GM19395 (cell line): ENCODE data around the gene AKAP5.
"Not testable (repeated sequence)": the region's sequence is repeated elsewhere in the genome, so short reads cannot be mapped to it uniquely, and the experiment has no call there.

ENCODE experiments used
- ATAC-seq: cut with Tn5 transposase; IDR thresholded peaks from one replicate; pipeline ENCODE4 v1.9.1; 2021; ENCODE audit warnings: mild to moderate bottlenecking, moderate library complexity; ENCODE audit not compliant: unreplicated experiment

The AKAP5 gene

DNA sequence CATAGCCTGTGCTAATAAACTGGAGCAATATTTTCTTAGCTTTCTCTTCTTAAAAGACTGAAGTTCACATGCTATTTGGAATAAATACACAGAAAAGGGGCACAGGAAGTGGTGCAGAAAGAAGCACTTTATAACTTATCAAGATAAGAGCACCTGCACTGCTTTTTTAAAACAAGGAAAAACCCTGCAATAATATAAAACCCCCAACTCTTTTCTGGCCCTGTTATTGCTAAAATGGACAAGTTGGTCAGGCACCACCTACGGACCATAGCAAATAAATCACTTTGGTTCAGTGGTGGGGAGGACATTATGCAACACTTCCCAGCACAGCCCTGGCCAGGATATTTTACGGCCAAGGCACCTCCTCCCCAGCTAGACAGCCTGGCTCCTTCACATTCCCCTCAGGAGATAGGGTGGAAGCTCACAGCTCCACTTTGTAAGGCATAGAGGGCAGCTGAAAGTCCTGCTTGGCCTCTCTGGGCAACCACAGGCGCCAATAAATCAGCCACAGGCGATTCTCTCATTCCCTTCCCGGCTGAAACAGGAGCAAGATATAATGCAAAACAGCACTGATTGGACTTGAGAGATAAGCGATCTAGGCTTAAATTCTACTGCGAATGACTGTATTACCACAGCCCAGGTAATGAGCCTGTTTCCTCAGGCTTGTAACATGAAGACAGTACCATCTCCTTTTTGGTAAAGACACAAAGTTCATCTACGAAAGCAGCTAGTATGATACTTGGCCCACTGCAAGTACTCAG is 36.3 kb downstream of the AKAP5 start:
- no peak for ATAC-seq

GRCh38 chr14:64502456-64502855 is 37.2 kb downstream of the AKAP5 start:
- ATAC-seq, result no peak

DNA sequence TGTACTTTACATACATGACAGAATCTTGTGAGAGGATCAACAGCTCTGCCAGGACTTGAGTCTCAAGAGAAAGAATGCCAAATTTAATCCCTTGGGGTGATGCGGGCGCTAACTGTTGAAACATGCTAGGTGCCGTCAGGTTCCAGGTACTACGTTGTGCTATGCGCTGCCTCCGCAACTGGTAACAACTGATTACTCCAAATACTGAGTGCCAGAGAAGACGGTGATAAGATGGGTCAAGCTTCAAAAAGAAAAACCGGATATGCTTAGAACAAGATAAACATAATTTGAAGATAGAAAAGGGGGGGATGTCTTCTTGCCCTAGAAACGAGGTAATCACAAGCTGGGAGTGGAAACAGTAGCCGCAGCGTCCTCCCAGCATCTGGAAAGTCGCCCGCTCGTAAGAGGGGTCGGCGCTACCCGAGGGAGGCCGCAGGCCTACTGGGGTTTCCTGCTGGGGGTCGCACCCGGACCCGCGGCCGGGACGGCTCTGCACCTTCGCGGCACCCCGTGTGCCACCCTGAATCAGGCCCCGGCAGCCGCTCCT is 37.7 kb downstream of the AKAP5 start:
- ATAC-seq, result no peak

DNA sequence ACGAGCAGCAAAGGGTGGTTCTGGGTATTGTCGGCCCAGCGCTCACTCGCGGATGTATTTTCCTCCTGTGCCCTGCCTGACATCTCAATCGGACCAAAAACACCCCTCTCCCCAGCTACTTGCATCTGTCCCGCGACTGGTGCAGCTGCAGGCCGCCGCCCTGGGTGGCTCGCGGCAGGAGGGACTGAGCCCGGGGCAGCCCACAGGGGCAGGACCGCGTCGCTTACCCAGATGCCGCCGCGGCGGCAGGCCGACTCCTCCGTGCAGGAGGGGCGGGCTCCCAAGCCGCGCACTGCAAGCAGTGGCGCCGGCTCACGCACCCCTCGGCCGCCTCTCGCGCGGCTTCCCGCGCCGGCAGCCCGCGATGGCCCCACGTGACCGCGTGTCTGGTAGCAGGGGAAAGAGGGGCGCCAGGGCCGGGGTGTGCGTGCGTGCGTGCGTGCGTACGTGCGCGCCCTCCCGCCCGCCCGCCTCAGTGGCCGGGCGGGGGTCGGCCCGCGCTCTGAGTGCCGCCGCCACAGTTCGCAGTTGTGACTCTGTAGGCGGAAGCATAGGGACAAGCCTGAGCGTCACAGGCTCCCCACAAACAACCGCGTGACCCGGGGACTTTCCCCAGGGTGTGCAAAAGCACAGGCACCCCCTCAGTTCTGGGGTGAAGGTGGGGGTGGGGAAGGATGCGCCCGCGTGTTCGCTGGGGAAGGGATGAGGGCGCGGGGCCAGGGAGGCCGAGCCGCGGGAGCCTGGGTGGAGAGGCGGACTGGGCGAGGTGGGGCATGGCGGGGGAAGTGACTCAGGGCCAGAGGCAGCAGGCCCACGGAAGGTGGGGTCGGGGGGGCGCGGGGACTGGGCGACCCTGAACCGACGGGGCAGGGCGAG is 38.4 kb downstream of the AKAP5 start, which contains the start of gene ZBTB25:
Gene ZBTB25, minus strand, starts transcription at position 405 of the 876 bp plus-strand sequence. CDS start 13,305 bp downstream, outside the sequence.
- ATAC-seq, result peak; percentile 63

DNA sequence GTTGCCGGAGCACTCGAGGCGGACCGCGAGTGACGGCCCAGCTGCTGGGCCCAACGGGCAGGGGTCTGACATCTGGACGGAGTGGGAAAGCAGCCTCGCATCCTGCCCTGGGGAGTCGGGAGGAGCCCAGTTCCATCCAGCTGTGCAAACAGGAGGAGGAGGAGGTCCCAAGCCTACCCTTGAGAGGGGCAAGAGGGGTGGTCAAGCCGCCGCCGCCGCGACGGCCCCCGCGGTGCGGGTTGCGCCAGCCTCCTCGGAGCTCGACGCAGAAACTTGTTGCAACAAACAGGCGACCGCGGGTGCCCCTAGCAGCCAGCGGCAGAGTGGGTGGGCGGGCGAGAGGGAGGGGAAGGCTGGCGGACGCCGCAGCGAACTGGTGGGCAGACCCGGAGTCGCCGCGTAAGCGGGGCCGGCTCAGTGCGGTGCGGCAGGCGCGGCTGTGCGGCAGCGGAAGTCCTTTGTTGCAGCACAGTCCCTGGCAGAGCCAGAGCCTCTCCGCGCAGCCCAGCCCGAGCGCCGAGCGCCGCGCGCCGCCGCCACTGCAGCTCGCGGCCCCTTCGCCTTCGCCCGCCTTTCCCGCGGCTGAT is 39.1 kb downstream of the AKAP5 start, which contains the start of gene ZBTB1:
Gene ZBTB1, plus strand, starts transcription at position 461 of the 587 bp plus-strand sequence. CDS start 16,735 bp downstream, outside the sequence.
- ATAC-seq, result peak; percentile 22

GRCh38 chr14:64504897-64505794 is 39.8 kb downstream of the AKAP5 start:
- ATAC-seq, result peak; percentile 26

DNA sequence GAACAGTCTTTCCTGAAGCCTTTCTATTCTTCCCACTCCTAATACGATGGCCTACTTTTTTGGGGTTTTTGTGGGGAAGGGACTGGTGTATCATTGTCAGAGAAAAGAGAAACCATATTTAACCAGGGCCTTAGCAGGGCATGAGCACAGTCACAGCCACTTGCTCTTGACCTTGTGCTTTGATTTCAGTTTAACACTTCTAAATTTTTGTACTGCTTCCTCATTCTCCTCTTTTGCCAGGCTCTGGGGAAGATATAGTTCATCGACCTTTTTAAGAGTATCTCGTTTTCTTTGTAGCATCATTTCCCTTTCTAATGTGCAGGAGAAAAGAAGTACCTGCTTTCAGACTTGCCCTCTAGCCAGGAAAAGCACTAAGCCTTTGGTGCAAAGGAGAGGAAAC is 41.4 kb downstream of the AKAP5 start:
- no peak for ATAC-seq

DNA sequence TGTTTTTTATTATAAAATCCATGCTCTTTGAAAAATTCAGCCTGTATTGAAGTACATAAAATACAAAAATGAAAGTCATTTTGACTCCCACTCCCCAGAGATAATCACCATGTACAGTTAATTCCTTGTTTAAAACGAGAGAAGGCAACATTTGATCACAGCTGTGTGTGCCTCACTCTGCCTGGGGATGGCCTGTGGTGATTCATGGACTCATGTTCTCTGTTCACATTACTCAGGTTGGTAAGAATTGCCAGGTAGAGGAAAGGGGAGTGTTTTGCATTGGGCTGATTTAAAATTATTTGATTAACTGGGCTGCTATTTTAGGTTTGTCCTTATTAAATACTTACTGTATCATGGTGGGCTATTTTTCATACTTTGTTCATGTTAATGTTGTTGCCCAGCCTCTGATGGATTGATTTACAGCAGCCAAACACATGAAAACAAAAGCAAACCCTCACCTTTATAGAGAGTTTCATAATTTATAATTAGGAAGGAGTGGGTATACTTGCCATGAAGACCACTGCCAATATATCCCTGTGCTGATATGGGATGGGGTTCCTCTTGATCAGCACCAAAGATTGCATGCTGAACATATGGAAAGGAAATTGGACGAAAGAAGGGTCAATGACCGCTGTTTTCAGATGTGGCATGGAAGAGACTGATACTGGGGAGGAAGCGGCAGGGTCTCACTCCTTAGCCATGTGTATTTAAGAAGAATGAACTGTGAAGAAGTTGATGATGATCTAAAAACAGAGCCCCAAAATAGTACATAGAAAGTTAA is 42.3 kb downstream of the AKAP5 start:
- no peak for ATAC-seq

GRCh38 chr14:64508215-64508776 is 43.0 kb downstream of the AKAP5 start:
- ATAC-seq, result no peak

GRCh38 chr14:64509036-64509435 is 43.7 kb downstream of the AKAP5 start:
- ATAC-seq, result no peak

- ATAC-seq, result no peak
Observed at GRCh38 chr14:64510825-64511671, 45.7 kb downstream of the AKAP5 start.

DNA sequence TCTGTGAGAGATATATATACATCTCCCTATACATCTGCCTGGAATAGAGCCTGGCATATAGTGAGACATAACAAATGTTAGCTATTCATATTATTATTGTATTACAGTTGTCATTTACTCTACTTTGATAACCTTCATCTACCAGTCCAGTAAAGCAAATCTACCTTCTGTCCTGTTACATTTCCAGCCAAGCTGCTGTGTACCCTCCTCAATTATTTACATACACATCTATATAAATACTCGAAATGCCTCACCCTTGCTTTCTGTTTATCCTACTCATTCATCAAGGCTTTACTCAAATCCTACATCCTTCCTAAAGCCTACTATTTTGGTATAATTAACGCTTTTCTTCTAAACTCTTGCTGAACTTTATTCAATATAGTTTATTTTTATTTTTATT is 48.0 kb downstream of the AKAP5 start:
- no peak for ATAC-seq

DNA sequence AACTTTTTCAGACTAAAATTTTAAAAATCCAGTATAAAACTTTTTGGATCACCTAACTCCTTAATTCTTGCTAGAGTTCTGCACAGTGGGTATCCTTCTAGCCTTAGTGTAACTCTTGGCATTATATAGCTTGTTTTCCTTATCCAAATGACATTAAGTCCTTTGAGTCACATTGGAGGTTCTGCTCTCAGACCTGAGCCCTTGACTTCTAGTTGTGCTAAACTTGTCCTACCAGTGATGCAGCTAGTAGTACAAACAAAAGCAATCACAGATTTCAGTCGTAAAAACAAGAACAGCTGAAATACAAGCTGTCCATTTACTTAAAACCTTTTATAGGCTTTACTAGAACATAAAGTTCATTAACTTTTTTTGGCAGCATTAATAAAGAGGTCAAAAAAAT is 49.8 kb downstream of the AKAP5 start:
- no peak for ATAC-seq

GRCh38 chr14:64516969-64517368 is 51.7 kb downstream of the AKAP5 start:
- no peak for ATAC-seq

DNA sequence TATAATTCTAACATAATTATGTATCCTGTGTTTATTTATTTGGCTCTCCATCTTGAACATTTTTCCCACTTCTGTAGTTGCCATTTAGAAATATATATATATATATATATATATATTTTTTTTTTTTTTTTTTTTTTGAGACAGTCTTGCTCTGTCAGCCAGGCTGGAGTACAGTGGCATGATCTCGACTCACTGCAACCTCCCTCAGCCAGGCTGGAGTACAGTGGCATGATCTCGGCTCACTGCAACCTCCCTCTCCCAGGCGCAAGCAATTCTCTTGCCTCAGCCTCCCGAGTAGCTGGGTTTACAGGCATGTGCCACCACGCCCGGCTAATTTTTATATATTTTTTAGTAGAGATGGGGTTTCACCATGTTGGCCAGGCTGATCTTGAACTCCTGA is 52.4 kb downstream of the AKAP5 start:
- not testable (repeated sequence) for ATAC-seq

- ATAC-seq, result no peak
Observed at GRCh38 chr14:64518229-64518628, 52.9 kb downstream of the AKAP5 start.

DNA sequence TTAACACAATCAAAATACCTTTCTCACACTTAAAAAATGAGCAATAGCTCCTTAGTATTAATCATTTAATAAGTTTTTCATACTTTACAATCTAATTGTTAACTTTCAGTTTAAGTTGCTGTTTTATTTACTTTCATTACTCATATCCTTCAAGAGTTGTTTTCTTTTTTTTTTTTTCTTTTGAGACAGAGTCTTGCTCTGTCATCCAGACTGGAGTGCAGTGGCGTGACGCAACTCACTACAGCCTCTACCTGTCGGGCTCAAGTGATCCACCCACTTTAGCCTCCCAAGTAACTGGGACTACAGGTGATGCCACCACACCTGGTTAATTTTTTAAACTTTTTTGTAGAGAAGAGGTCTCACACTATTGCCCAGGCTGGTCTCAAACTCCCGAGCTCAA is 55.4 kb downstream of the AKAP5 start:
- ATAC-seq, result no peak
